Right lobe of liver (tissue), 4 donors: Measurements from ENCODE around the gene MMRN2.

Experiments used
- POLR2A ChIP-seq: fragments of 450-650 bp; IDR thresholded peaks from one replicate; pipeline ENCODE4 v1.6.1; 2017; ENCODE audit warnings: antibody characterized with exemption, mild to moderate bottlenecking
- TF ChIP-seq, protein P1 (sequence below), 4 donors: fragments of 200-600 bp in 3 of 4; fragments of 450-650 bp in 1 of 4; IDR thresholded peaks; one replicate each; pipeline versions ENCODE4 v1.5.1 to v1.8.0; 2016 to 2022; ENCODE audit warnings: antibody characterized with exemption in 4 of 4, mild to moderate bottlenecking in 2 of 4
- donor health status: DM: no; HTN: no; CAD: no.
- donor health status: DM: no; HTN: no; CAD: no.
- donor health status: DM: no; HTN: yes; CAD: no.

DNA sequence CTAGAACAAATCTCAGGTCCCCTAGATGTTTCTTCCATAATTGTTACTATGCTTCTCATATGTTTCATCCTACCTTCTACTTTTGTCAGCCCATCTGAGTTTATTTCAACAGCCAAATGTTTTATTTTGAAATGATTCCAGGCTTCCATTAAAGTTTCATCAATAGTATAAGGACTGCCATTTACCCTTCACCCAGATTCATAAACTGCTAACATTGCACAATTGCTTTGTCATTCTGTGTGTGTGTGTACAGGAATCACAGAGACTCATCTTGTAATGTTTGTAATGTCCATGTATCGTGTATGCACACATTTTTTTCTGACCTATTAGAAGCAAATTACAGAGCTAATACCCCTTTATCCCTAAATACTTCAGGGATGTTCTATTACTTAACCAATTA, 25.5 kb downstream of the MMRN2 start:
- TF ChIP-seq, protein P1, sequence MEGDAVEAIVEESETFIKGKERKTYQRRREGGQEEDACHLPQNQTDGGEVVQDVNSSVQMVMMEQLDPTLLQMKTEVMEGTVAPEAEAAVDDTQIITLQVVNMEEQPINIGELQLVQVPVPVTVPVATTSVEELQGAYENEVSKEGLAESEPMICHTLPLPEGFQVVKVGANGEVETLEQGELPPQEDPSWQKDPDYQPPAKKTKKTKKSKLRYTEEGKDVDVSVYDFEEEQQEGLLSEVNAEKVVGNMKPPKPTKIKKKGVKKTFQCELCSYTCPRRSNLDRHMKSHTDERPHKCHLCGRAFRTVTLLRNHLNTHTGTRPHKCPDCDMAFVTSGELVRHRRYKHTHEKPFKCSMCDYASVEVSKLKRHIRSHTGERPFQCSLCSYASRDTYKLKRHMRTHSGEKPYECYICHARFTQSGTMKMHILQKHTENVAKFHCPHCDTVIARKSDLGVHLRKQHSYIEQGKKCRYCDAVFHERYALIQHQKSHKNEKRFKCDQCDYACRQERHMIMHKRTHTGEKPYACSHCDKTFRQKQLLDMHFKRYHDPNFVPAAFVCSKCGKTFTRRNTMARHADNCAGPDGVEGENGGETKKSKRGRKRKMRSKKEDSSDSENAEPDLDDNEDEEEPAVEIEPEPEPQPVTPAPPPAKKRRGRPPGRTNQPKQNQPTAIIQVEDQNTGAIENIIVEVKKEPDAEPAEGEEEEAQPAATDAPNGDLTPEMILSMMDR (IDR thresholded peaks at IDR 0.05), result no peak
- TF ChIP-seq POLR2A, result no peak
